IPS-18c (cell line): ENCODE data around the gene SELENOK.
A peak's percentile ranks its signal among the peaks of the same experiment; 100 is the strongest.

Experiments
- H3K4me3 ChIP-seq: 2 replicates; pipeline ENCODE4 v1.7.0; 2013; ENCODE audit warnings: low read depth, mild to moderate bottlenecking, low read length, moderate library complexity; ENCODE audit not compliant: insufficient read depth
- H3K9me3 ChIP-seq: one replicate; pipeline ENCODE4 v1.6.1; 2013; ENCODE audit warnings: mild to moderate bottlenecking, low read length, moderate library complexity; ENCODE audit not compliant: control insufficient read depth, insufficient read depth

SELENOK gene

DNA sequence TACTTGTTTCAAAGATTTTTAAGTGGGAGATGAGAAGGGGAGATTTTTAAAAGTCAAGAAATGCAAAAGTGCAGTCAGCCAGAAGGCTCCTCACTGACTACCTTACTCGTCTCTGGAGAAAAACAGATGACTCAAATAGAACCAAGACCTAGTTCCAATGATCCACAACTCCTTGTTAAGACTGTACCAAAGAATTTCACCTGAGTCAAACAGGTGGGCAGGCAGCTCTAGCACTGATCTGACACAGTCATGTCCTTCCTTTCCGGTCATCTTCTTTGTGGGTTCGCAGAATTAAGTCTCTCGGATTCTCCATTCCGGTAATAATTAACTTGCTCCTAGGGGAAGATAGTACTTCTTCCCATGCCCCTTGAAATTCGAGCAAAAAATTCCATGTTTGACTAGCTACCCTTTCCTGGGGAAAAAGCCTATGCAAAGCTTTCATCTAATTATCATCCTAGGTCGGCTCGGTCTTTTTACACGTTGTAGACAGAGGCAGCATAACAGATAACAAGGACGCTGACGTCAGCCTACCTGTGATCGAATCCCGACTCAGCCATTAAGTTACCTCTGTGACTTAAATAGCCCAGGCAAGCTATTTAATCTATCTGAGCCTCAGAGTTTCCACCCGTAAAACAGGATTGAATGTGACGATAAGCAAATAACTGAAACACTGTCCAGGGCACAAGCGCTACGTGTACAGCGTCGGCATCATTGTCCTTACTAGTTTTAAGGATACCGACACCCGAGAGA lies 758 bp downstream of the SELENOK start:
- no peaks in the 10 kb centered on the region for H3K9me3 ChIP-seq
- peak overlapping the region; percentile 95 for H3K4me3 ChIP-seq

GRCh38 chr3:53888232-53888631 lies 3.4 kb downstream of the SELENOK start:
- no peaks in the 10 kb centered on the region for H3K9me3 ChIP-seq
- H3K4me3 ChIP-seq, result no peak overlapping the region

DNA sequence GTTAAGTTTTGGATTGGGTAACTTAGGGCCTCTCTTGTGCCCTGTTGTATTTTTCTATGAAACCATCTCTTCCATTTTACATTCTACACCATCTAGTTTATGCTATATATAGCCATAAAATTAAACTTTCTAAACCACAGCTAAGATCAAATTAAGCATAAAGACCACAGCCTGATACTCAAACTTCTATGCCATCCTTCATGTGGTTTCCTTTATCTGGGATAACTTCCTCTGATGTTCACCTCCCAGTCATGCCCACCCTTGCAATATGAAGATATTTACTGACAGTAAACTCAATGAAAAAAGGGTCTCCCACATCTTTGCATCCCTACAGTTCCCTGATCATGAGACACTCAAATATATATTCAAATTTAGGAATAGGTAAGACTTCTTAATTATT lies 4.2 kb downstream of the SELENOK start:
- no peaks in the 10 kb centered on the region for H3K9me3 ChIP-seq
- H3K4me3 ChIP-seq, result no peak overlapping the region

DNA sequence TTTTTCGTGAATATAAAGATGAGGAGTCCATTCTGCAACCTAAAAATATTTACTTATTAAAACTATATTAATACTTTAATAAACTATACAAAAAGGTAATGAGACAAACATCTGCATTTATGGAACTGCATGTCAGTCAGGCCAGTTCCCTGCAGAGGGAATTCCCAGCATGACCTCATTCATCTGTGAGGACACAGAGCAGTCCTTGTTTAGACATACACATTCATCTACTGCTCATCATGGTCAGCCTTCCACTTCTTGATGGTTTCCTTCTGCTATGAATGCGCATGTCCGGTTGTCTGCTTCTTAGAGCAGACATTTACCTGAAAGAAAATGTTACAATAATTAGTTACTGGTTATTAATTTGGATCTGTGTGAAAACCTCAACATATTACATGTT lies 6.4 kb downstream of the SELENOK start:
- H3K4me3 ChIP-seq, result no peak overlapping the region
- no peaks in the 10 kb centered on the region for H3K9me3 ChIP-seq

GRCh38 chr3:53884623-53885022 lies 7.0 kb downstream of the SELENOK start:
- Histone ChIP-seq H3K4me3 (no peak overlapping the region), H3K9me3 (no peaks in the 10 kb centered on the region)

DNA sequence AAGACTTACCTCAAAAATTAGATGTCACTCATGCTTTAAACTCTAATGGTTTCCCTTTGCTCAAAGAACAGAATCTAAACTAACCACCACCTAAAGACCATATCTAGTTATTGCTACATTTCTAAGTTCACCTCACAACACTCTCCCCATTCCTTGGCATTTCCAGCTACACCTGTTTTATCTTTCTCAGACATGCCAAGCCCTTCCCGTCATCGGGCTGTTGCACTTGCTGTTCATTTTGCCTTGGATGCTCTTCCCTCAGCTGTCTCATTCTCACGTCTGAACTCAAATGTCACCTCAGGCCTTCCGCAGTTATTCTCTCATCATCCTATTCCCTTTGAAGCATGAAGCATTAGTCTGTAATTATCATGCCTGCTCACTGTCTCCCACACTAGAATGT lies 8.7 kb downstream of the SELENOK start:
- H3K9me3 ChIP-seq, result no peaks in the 10 kb centered on the region
- H3K4me3 ChIP-seq, result no peak overlapping the region

DNA sequence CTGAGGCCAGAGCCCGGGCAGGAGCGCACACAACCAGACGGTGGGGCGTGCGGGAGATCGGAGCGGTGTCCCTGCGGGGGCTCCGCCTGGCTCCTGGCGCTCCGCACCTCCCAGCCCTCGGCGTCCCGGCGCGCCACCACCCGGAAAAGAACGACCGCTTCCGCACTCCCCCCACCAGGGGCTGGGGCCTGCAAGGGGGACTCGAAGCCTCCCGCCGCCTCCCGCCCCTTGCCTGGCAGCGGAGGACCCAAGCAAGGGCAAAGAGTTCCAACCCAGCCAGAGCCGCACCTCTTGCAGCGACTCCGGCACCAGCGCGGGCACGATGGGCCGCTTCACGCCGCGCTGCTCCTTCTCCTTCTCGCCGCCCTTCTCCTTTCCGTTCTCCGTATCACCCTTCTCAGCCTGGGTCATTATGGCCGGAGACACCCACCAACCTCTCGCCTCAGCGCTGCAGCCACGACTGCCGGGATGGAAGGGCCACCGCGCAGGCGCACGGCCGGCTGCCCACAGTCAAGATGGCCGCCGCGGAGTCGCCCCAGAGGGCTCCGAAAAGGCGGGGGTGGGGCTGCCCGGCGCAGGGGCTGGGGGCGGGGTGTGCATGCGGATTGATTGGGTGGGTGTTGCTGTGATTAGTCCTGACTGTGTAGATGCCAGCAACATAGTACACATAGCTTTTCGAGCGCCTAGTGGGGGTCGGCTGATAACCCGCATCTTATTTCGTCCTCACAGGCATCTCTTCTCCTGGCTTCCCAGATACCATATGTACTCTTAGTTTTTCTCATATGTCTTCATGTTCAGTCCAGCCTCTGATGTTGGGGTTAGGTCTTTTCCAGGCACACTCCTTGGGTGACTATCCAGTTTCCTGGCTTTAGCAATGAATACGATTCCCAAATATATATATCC lies 9.7 kb downstream of the SELENOK start, which contains the start of gene ACTR8:
ACTR8 (minus strand) TSS at position 462 of the 903 bp plus-strand sequence; CDS start at position 411, 51 bp downstream.
- Histone ChIP-seq H3K4me3 (peak within 1 kb of the TSS; percentile 87), H3K9me3 (no peaks in the 10 kb centered on the region)

DNA sequence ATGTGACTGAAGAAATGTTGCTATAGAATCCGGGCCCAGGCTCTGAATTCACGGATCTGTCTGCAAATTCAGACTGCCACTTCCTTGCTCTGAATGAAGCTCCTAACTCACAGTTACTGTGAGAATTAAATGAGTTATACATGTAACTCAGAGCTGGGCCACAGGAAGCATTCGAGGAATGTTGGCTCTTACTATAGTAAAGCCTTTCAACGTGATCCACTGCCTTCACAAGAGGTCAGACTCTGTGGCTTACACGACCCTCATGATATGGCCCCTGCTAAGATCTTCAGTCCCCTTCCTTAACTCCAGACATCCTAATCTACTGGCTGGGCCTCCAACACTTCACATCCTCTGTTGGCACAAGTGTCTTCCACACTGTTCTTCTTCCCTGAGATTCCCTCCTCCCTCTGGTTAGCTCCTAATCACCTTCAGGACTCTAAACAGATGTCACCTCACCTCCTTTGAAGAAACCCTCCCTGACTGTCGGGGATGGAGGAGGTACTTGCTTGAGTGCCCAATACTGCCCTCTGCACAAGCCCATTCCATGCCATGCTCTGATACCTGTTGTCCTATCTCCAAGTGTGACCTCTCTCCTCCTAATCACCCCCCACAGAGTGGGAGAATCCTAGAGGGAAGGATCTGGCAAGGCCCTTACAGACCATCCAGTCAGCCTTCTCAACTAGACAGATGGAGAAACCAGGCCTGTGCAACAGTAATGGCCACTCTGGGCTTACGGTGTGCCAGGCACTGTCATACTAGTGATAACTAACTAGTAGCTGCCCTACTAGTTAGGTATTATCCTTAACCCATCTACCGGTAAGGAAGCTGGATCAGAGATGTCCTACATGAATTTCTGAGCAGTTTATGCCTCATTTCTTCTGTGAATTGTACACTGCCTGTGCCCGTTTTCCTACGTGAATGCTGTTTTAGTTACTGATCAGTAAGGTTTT lies 11.0 kb downstream of the SELENOK start:
- H3K9me3 ChIP-seq, result peaks cover 2% of the 10 kb centered on the region
- peak overlapping the region; percentile 87 for H3K4me3 ChIP-seq

GRCh38 chr3:53865732-53866499 lies 25.7 kb downstream of the SELENOK start:
- Histone ChIP-seq H3K4me3 (no peak overlapping the region), H3K9me3 (no peaks in the 10 kb centered on the region)

DNA sequence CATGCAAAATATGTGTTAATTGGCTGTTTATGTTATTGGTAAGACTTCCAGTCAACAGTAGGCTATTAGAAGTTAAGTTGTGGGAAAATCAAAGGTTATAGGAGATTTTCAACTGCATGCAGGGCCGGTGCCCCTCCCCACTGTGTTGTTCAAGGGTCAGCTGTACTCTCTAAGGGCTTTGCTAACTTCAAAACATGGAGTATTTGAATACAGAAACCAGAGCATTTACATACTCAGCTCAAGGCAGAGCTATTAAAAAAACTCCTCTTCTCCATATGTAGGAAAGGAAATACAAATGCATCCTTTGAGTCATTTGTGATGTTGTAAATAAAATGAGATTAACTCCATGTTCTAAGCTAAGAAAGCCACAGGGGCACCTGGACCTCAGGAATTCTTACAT lies 28.5 kb downstream of the SELENOK start:
- H3K9me3 ChIP-seq, result no peaks in the 10 kb centered on the region
- H3K4me3 ChIP-seq, result no peak overlapping the region

DNA sequence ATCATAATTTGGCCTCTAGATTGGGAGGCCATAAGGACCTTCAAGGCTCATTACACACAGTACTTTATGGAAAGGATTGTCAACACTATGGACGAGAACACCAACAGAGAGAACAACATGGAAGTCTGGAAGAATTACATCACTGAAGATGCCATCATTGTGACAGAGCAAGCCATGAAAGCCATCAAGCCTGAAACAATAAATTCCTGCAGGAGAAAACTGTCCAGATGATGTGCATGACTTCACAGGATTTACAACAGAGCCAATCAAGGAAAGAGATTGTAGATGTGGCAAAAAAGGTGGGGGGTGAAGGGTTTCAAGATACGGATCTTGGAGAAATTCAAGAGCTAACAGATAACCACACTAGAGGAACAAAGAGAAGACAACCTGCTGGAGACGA lies 29.4 kb downstream of the SELENOK start:
- Histone ChIP-seq H3K4me3 (no peak overlapping the region), H3K9me3 (no peaks in the 10 kb centered on the region)

GRCh38 chr3:53860196-53860595 lies 31.5 kb downstream of the SELENOK start:
- no peaks in the 10 kb centered on the region for H3K9me3 ChIP-seq
- H3K4me3 ChIP-seq, result no peak overlapping the region

GRCh38 chr3:53859178-53859577 lies 32.5 kb downstream of the SELENOK start:
- Histone ChIP-seq H3K4me3 (no peak overlapping the region), H3K9me3 (no peaks in the 10 kb centered on the region)

- no peak overlapping the region for H3K4me3 ChIP-seq
- no peaks in the 10 kb centered on the region for H3K9me3 ChIP-seq
Measured at GRCh38 chr3:53858096-53858741, 33.4 kb downstream of the SELENOK start.

- Histone ChIP-seq H3K4me3 (no peak overlapping the region), H3K9me3 (no peaks in the 10 kb centered on the region)
Measured at GRCh38 chr3:53856964-53857363, 34.7 kb downstream of the SELENOK start.

DNA sequence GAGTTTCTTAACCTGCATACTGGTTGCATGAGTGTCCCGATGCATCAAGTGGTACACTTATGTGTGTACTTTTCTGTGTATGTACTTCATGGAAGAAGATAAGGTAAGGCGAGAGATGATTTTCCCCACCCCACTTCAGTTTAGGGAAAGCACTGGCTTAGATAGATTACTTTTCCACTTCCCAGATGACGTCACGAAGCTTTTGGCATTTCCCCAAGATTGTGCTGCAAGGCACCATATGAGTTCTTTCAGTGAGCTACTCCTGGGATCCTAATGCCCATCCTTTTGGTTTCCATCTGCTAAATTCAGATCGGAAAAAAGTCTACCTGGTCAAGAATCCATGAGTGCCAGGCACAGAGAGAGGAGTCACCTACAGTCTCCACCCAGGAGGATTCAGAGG lies 40.8 kb downstream of the SELENOK start:
- Histone ChIP-seq H3K9me3 (no peaks in the 10 kb centered on the region), H3K4me3 (no peak overlapping the region)
